HepG2 (cell line): ENCODE results near the gene CENPM. TPM values are rescaled to one million over a fixed set of nuclear protein-coding genes. Genes with fewer than 3 reads are reported as not detected.

Experiments used
- ARID4A ChIP-seq: sonication (generic); formaldehyde crosslinking; IDR thresholded peaks from 2 replicates; pipeline ENCODE4 v1.5.0; 2020; ENCODE audit warnings: mild to moderate bottlenecking, missing genetic modification reagents, borderline replicate concordance
- CREBL2 ChIP-seq: sonication (generic); formaldehyde crosslinking; IDR thresholded peaks from 2 replicates; pipeline ENCODE4 v1.8.1; 2023; ENCODE audit warnings: missing genetic modification reagents, mild to moderate bottlenecking, borderline replicate concordance
- DRAP1 ChIP-seq: IDR thresholded peaks from 2 replicates; pipeline ENCODE4 v1.6.1; 2016; ENCODE audit warnings: missing genetic modification reagents, missing compliant biosample characterization
- FOSL1 ChIP-seq: sonication (generic); formaldehyde crosslinking; IDR thresholded peaks from 2 replicates; pipeline ENCODE4 v1.9.0; 2021; ENCODE audit warnings: missing genetic modification reagents, borderline replicate concordance
- HNRNPL ChIP-seq: fragments of 200-400 bp; formaldehyde crosslinking; IDR thresholded peaks from 2 replicates; pipeline ENCODE4 v1.6.1; 2017; ENCODE audit warnings: mild to moderate bottlenecking, low read depth, low read length
- HOMEZ ChIP-seq: IDR thresholded peaks from 2 replicates; pipeline ENCODE4 v1.6.1; 2016; ENCODE audit warnings: low read depth
- HOXA5 ChIP-seq: sonication (generic); formaldehyde crosslinking; IDR thresholded peaks from 2 replicates; pipeline ENCODE4 v1.4.0; 2020; ENCODE audit warnings: missing genetic modification reagents
- IRF2 ChIP-seq: IDR thresholded peaks from 2 replicates; pipeline ENCODE4 v1.6.1; 2018; ENCODE audit warnings: missing genetic modification reagents, missing compliant biosample characterization
- LCORL ChIP-seq, 2 experiments: fragments of 450-650 bp in 1 of 2; sonication (generic) in 1 of 2; formaldehyde crosslinking in 1 of 2; IDR thresholded peaks; 2 replicates each; pipeline versions ENCODE4 v1.5.0 to v1.6.1; 2017 to 2020; ENCODE audit warnings: antibody characterized with exemption in 1 of 2, missing genetic modification reagents in 1 of 2
- SYNCRIP ChIP-seq: fragments of 200-400 bp; formaldehyde crosslinking; IDR thresholded peaks from 2 replicates; pipeline ENCODE4 v1.6.1; 2018; ENCODE audit warnings: mild to moderate bottlenecking, low read depth, low read length; ENCODE audit not compliant: insufficient read depth
- TEAD2 ChIP-seq: sonication (generic); formaldehyde crosslinking; IDR thresholded peaks from 2 replicates; pipeline ENCODE4 v1.9.0; 2021; ENCODE audit warnings: missing genetic modification reagents
- TFAP4 ChIP-seq: sonication (generic); IDR thresholded peaks from 2 replicates; pipeline ENCODE4 v1.6.1; 2016; ENCODE audit warnings: low read depth, borderline replicate concordance
- THAP11 ChIP-seq: IDR thresholded peaks from 2 replicates; pipeline ENCODE4 v1.6.1; 2016; ENCODE audit warnings: missing biosample characterization, missing genetic modification reagents
- THAP8 ChIP-seq: sonication (generic); formaldehyde crosslinking; IDR thresholded peaks from 2 replicates; pipeline ENCODE4 v1.5.1; 2020; ENCODE audit warnings: missing genetic modification reagents, mild to moderate bottlenecking, borderline replicate concordance
- ZKSCAN5 ChIP-seq: sonication (generic); formaldehyde crosslinking; IDR thresholded peaks from 2 replicates; pipeline ENCODE4 v1.5.1; 2020; ENCODE audit warnings: mild to moderate bottlenecking, missing genetic modification reagents
- ZNF121 ChIP-seq: sonication (generic); formaldehyde crosslinking; IDR thresholded peaks from 2 replicates; pipeline ENCODE4 v1.5.0; 2020; ENCODE audit warnings: mild to moderate bottlenecking, missing genetic modification reagents
- ZNF20 ChIP-seq: sonication (generic); formaldehyde crosslinking; IDR thresholded peaks from 2 replicates; pipeline ENCODE4 v1.4.0; 2020; ENCODE audit warnings: mild to moderate bottlenecking, moderate library complexity, missing genetic modification reagents
- ZNF367 ChIP-seq: sonication (generic); formaldehyde crosslinking; IDR thresholded peaks from 2 replicates; pipeline ENCODE4 v1.4.0; 2020; ENCODE audit warnings: missing genetic modification reagents, borderline replicate concordance
- ZNF768 ChIP-seq: sonication (generic); formaldehyde crosslinking; IDR thresholded peaks from 2 replicates; pipeline ENCODE4 v1.4.0; 2020; ENCODE audit warnings: missing genetic modification reagents
- ZNF878 ChIP-seq: sonication (generic); formaldehyde crosslinking; IDR thresholded peaks from 2 replicates; pipeline ENCODE4 v1.8.1; 2023; ENCODE audit warnings: mild to moderate bottlenecking, missing genetic modification reagents, moderate library complexity
- ZSCAN22 ChIP-seq: sonication (generic); formaldehyde crosslinking; IDR thresholded peaks from 2 replicates; pipeline ENCODE4 v1.4.0; 2020; ENCODE audit warnings: mild to moderate bottlenecking, missing genetic modification reagents
- polyA plus RNA-seq, 8 experiments: library from polyadenylated mRNA; depleted of rRNA in 3 of 8; stranded (reverse) in 7 of 8; unstranded in 1 of 8; fragments of >200 nt; fragmentation: Illumina TruSeq in 4 of 8; extraction: Trizol in 4 of 8; gene quantifications; 2 replicates each; pipeline versions ENCODE4 v1.2.1 to v1.2.3, GENCODE V29; 2011 to 2016; ENCODE audit warnings: low read depth in 4 of 8, missing spikeins in 1 of 8, mixed read lengths in 1 of 8; ENCODE audit not compliant: insufficient read depth in 1 of 8
- total RNA-seq, 5 experiments: library from RNA; depleted of rRNA; stranded (reverse); fragments of >200 nt; fragmentation: Illumina TruSeq; extraction: Trizol; gene quantifications; 2 replicates each; pipeline ENCODE4 v1.2.3, GENCODE V29; 2016; ENCODE audit warnings: low read depth in 1 of 5

The CENPM gene
- total and polyA plus RNA-seq, 2 of the 13 experiments (the other 11 are each of a cell fraction or from before 2014, with no cell fraction given): 11.2 to 37.3 TPM

GRCh38 chr22:41946629-41947423 is at the start of gene CENPM (continued):
- 0 out of 2 replicates have a peak, but pooled peaks have one; percentile 67 for TF ChIP-seq HNRNPL
- peak; percentile 56 for TF ChIP-seq THAP11
- TF ChIP-seq ZSCAN22: peak; percentile 72; the same call in 1 of the 2 replicates
- peak; percentile 45; the same call in 1 of the 2 replicates for TF ChIP-seq ZNF121 (CRISPR knock-in tag)
- peak; percentile 98 for TF ChIP-seq ARID4A (CRISPR knock-in tag)
- TF ChIP-seq DRAP1 (CRISPR knock-in tag): 0 out of 2 replicates have a peak, but pooled peaks have one; percentile 49
- peak; percentile 92 for TF ChIP-seq THAP8 (CRISPR knock-in tag)
- no peak; the same call in 1 of the 2 replicates for TF ChIP-seq ZNF367
- no peak for TF ChIP-seq CREBL2 (CRISPR knock-in tag)
- peak; percentile 33; the same call in 1 of the 2 replicates for TF ChIP-seq HOXA5 (CRISPR knock-in tag)
- no peak for TF ChIP-seq LCORL (IDR thresholded peaks at IDR 0.05)
- TF ChIP-seq LCORL (CRISPR knock-in tag; IDR thresholded peaks at IDR 0.05): peak; percentile 54; the same call in 1 of the 2 replicates
- TF ChIP-seq IRF2: peak; percentile 28; the same call in 1 of the 2 replicates
- TF ChIP-seq ZNF768 (CRISPR knock-in tag): peak; percentile 56; the same call in 1 of the 2 replicates
- no peak for TF ChIP-seq TEAD2 (CRISPR knock-in tag)
- no peak; the same call in 1 of the 2 replicates for TF ChIP-seq FOSL1
- no peak; the same call in 1 of the 2 replicates for TF ChIP-seq HOMEZ (CRISPR knock-in tag)
- TF ChIP-seq ZNF878: peak; percentile 98
- no peak for TF ChIP-seq ZKSCAN5
- no peak for TF ChIP-seq SYNCRIP
- no peak for TF ChIP-seq TFAP4
- TF ChIP-seq ZNF20 (CRISPR knock-in tag): 0 out of 2 replicates have a peak, but pooled peaks have one; percentile 42
